WERI-Rb-1 (cell line): ENCODE data around the gene TIE1.

ENCODE experiments used
- DNase-seq: peaks from one replicate; pipeline ENCODE4 v3.0.0-alpha.2; 2020
- H3K27ac ChIP-seq: fragments of 250-450 bp; sonication (Bioruptor Pico); 2 replicates; pipeline ENCODE4 v1.5.1; 2020; ENCODE audit warnings: mild to moderate bottlenecking, moderate library complexity
- H3K27me3 ChIP-seq: fragments of 250-450 bp; sonication (Bioruptor Pico); 2 replicates; pipeline ENCODE4 v1.5.1; 2021; ENCODE audit warnings: mild to moderate bottlenecking, low read depth, moderate library complexity; ENCODE audit not compliant: insufficient read depth, severe bottlenecking
- H3K36me3 ChIP-seq: fragments of 250-450 bp; sonication (Bioruptor Pico); 2 replicates; pipeline ENCODE4 v1.5.1; 2020; ENCODE audit warnings: mild to moderate bottlenecking, moderate library complexity
- H3K4me3 ChIP-seq: 2 replicates; pipeline ENCODE4 v1.5.1; 2011; ENCODE audit warnings: low read depth, mild to moderate bottlenecking, control low read depth, low read length
- H3K9me3 ChIP-seq: fragments of 250-450 bp; sonication (Bioruptor Pico); 2 replicates; pipeline ENCODE4 v1.5.1; 2021; ENCODE audit warnings: mild to moderate bottlenecking, moderate library complexity; ENCODE audit not compliant: severe bottlenecking
- TF ChIP-seq, protein P1 (sequence below): IDR thresholded peaks from 2 replicates; pipeline ENCODE4 v1.5.1; 2011; ENCODE audit warnings: low read depth, mild to moderate bottlenecking, control low read depth, inconsistent platforms, low read length

TIE1 gene

DNA sequence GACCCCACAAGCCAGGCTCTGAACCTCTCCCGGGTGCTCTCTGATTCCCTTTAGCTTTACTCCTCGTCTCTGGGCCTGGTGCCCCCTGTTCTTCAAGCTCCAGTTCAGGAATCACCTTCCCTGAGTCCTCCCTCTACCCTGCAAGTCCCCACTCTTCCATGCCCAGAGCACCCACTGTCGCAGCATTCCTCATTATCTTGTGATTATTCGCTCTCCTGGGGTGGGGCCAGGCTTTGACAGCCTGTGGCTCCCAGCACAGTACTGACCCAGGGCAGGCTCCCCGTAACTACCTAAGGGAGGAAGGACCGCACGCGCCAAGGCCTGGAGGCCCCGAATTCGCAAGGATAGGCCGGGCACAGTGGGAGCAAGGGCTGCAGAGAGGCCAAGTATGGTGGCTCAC is 14.7 kb upstream of the TIE1 start:
- no peak overlapping the region for H3K27ac ChIP-seq
- DNase-seq: no peak
- no peaks in the 10 kb centered on the region for H3K27me3 ChIP-seq
- TF ChIP-seq, protein P1, sequence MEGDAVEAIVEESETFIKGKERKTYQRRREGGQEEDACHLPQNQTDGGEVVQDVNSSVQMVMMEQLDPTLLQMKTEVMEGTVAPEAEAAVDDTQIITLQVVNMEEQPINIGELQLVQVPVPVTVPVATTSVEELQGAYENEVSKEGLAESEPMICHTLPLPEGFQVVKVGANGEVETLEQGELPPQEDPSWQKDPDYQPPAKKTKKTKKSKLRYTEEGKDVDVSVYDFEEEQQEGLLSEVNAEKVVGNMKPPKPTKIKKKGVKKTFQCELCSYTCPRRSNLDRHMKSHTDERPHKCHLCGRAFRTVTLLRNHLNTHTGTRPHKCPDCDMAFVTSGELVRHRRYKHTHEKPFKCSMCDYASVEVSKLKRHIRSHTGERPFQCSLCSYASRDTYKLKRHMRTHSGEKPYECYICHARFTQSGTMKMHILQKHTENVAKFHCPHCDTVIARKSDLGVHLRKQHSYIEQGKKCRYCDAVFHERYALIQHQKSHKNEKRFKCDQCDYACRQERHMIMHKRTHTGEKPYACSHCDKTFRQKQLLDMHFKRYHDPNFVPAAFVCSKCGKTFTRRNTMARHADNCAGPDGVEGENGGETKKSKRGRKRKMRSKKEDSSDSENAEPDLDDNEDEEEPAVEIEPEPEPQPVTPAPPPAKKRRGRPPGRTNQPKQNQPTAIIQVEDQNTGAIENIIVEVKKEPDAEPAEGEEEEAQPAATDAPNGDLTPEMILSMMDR: no peak
- no peak overlapping the region for H3K4me3 ChIP-seq
- H3K36me3 ChIP-seq: no peaks in the 10 kb centered on the region
- no peaks in the 10 kb centered on the region for H3K9me3 ChIP-seq

DNA sequence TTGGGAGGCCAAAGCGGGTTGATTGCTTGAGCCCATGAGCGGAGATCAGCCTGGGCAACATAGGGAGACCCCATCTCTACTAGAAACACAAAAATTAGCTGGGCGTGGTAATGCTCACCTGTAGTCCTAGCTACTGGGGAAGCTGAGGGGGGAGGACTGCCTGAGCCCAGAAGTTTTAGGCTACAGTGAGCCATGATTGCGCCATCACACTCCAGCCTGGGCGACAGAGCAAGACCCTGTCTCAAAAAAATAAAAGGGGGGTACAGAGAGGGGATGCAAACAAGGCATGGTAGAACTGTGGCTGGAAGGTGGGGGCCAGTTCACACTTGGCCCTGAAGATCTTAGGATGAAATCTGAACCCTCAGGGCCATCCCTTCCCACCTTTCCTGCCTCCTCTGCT is 14.2 kb upstream of the TIE1 start:
- H3K9me3 ChIP-seq: no peaks in the 10 kb centered on the region
- no peaks in the 10 kb centered on the region for H3K36me3 ChIP-seq
- no peak overlapping the region for H3K27ac ChIP-seq
- TF ChIP-seq, protein P1: no peak
- H3K27me3 ChIP-seq: no peaks in the 10 kb centered on the region
- H3K4me3 ChIP-seq: no peak overlapping the region
- DNase-seq: no peak

DNA sequence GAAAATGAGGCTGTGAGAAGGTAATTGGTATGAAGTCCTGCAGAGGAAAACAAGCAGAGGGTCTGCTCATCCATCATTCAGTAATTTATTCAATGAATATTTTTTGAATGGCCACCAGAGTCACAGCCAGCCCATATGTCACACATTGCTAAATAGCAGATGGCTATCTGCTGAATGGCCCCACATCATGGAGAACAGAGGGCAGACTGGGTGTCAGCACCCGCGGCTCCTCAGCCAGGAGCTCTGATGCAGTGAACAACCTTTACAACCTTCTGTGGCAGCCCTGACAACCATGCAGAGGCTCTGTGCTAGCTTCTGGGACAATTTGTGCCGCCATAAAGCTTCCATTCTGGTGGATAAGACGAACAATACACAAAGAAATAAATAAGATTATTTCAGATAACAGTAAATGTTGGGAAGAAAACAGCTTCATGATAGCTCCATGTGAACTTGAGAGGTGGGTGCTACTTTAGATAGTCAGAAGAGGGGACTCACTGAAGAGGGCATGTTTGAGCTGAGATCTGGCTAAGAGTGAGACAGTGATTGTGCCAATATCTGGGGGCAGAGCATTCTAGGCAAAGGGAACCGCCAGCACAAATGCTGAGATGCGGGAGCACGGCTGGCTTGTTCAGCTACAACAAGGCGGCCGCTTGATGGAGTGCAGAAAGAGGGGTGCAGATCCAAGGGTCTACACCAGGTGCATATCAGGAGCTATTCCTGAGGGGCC is 12.6 kb upstream of the TIE1 start:
- Histone ChIP-seq H3K36me3 (no peaks in the 10 kb centered on the region), H3K27ac (no peak overlapping the region), H3K27me3 (no peaks in the 10 kb centered on the region), H3K4me3 (no peak overlapping the region), H3K9me3 (no peaks in the 10 kb centered on the region)
- DNase-seq: no peak
- TF ChIP-seq, protein P1: no peak

DNA sequence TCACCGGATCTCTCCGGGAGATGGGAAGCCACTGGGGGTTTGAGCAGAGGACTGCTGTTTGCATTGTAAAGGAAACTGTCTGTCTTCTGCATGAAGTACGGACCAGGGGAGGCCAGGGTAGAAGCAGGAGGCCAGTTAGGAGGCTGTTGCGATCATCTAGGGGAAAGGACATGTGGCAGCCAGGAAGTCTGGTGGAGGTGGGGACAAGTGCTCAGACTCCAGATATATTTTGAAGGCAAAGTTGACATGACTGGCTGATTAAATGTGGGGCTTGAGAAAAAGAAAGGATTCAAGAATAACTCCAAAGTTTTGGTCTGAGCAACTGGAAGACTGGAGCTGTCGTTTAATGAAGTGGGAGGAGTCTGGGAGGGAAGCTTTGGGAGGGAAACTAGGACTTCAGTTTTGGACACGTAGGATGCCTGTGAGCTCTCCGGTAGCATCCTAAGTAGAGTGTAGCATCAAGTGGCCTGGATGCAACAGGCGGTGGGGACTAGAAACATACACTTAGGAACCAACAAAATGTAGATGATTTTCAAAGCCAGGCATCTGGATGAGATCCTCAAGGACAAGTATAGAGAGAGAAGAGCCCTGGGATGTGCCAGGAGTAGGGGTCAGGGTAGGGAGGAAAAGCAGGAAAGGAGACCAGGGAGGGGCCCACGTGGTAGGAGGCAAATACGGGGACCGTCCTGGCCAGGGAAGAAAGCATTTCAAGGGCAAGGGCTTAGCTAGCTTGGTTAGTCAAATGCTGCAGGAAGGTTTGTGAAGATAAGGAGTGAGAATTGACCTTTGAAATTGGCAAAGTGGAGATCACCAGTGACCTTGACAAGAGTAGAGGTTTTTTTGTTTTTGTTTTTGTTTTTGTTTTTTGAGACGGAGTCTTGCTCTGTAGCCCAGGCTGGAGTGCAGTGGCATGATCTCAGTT is 11.7 kb upstream of the TIE1 start:
- H3K27me3 ChIP-seq: no peaks in the 10 kb centered on the region
- H3K36me3 ChIP-seq: no peaks in the 10 kb centered on the region
- TF ChIP-seq, protein P1: no peak
- no peaks in the 10 kb centered on the region for H3K9me3 ChIP-seq
- no peak overlapping the region for H3K27ac ChIP-seq
- no peak overlapping the region for H3K4me3 ChIP-seq
- DNase-seq: no peak

DNA sequence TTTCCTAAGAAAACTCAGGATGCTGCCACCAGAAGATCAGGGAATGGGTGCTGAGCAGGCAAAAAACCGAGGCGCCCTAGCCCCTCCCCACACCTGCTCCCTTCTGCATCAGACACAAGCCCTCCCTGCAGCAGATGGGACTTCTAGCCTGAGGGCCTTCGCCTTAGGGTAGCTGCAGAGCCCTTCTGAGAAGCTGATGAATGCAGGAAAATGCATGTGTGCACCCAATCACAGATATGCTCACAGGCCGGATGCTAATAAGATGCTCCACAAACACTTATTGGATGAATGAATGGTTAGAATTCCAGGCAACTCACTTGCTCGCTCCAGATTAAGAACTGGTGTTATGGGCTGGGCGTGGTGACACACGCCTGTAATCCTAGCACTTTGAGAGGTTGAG is 8.6 kb upstream of the TIE1 start:
- TF ChIP-seq, protein P1: no peak
- peak; percentile 61 for DNase-seq
- H3K9me3 ChIP-seq: no peaks in the 10 kb centered on the region
- H3K36me3 ChIP-seq: no peaks in the 10 kb centered on the region
- H3K4me3 ChIP-seq: no peak overlapping the region
- no peaks in the 10 kb centered on the region for H3K27me3 ChIP-seq
- no peak overlapping the region for H3K27ac ChIP-seq
